Epithelial cell of esophagus (primary cell): ENCODE results near the gene SAMD10.

Experiments
- DNase-seq: peaks from one replicate; pipeline ENCODE4 v3.0.0; 2010; ENCODE audit warnings: low read depth
- H3K4me3 ChIP-seq: 2 replicates; pipeline ENCODE4 v1.5.1; 2011; ENCODE audit warnings: mild to moderate bottlenecking, low read length, control low read depth
- CTCF ChIP-seq: IDR thresholded peaks from 2 replicates; pipeline ENCODE4 v1.5.1; 2011; ENCODE audit warnings: low read depth, mild to moderate bottlenecking, low read length, control low read depth, inconsistent platforms; ENCODE audit not compliant: insufficient read depth; ENCODE audit errors: missing control alignments

Gene SAMD10

GRCh38 chr20:63946986-63947637 lies 32.3 kb downstream of the SAMD10 start:
- DNase-seq = no peak
- TF ChIP-seq CTCF = no peak
- no peak overlapping the region for H3K4me3 ChIP-seq

GRCh38 chr20:63945921-63946920 lies 33.2 kb downstream of the SAMD10 start:
- no peak for DNase-seq
- H3K4me3 ChIP-seq = no peak overlapping the region
- TF ChIP-seq CTCF = no peak

GRCh38 chr20:63945031-63945658 lies 34.3 kb downstream of the SAMD10 start:
- no peak for TF ChIP-seq CTCF
- H3K4me3 ChIP-seq = no peak overlapping the region
- no peak for DNase-seq

GRCh38 chr20:63944078-63944941 lies 35.1 kb downstream of the SAMD10 start:
- no peak overlapping the region for H3K4me3 ChIP-seq
- DNase-seq = no peak
- TF ChIP-seq CTCF = no peak

GRCh38 chr20:63943808-63944077 lies 35.7 kb downstream of the SAMD10 start:
- DNase-seq = no peak
- H3K4me3 ChIP-seq = no peak overlapping the region
- no peak for TF ChIP-seq CTCF

GRCh38 chr20:63942969-63943807 lies 36.3 kb downstream of the SAMD10 start:
- DNase-seq = no peak
- no peak for TF ChIP-seq CTCF
- no peak overlapping the region for H3K4me3 ChIP-seq
